Measurements from ENCODE around the gene HLA-F.

GRCh38 chr6:29733057-29733456, 9.8 kb downstream of the HLA-F start:
- no peak for TF ChIP-seq POLR2AphosphoS5 (IDR thresholded peaks at IDR 0.05; ENCODE audit: low read depth, low read length)
- peak; percentile 64 to 87 for TF ChIP-seq REST (IDR thresholded peaks at IDR 0.05; ENCODE audit: insufficient read depth in 1 of 2, low read depth in 2 of 2, low read length in 2 of 2)
- TF ChIP-seq TAF1 (IDR thresholded peaks at IDR 0.05; ENCODE audit: borderline replicate concordance, insufficient read depth, low read length): no peak
